ENCODE data around the gene GASK1B.

Gene GASK1B

GRCh38 chr4:158201876-158202275 is 29.1 kb upstream of the GASK1B start:
- Histone ChIP-seq H3K27me3 (ENCODE audit: insufficient read depth, low read length) (no peaks in the 10 kb centered on the region), H3K4me3 (ENCODE audit: low read length) (no peak overlapping the region), H3K27ac (ENCODE audit: low read length) (no peak overlapping the region), H3K9me3 (ENCODE audit: insufficient read depth, low read depth, low read length) (no peaks in the 10 kb centered on the region), H3K9ac (ENCODE audit: low read depth, low read length) (no peak overlapping the region), H3K36me3 (ENCODE audit: insufficient read depth, low read depth, low read length) (no peaks in the 10 kb centered on the region), H3K4me1 (ENCODE audit: insufficient read depth, low read length) (no peaks in the 10 kb centered on the region)

DNA sequence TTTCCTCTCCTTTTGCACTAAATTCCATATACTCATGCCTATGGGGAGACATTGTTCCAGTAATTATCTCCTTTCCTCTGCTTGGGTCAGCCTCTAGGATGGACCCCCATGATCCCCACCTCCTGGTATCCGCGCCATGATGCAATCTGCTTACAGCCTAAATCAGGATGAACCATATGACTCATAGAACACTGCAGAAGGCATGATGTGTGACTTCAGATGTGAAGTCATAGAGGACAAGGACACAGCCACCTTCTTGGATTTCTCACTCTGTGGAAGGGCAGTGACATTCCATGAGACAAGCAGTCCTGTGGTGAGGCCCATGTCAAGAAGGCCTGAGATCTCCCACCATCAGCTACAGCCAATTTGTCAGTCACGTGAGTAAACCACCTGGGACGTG is 28.5 kb upstream of the GASK1B start:
- no peaks in the 10 kb centered on the region for H3K36me3 ChIP-seq (ENCODE audit: insufficient read depth, low read depth, low read length)
- H3K9me3 ChIP-seq (ENCODE audit: insufficient read depth, low read depth, low read length) = no peaks in the 10 kb centered on the region
- H3K4me1 ChIP-seq (ENCODE audit: insufficient read depth, low read length) = no peaks in the 10 kb centered on the region
- no peak overlapping the region for H3K27ac ChIP-seq (ENCODE audit: low read length)
- H3K4me3 ChIP-seq (ENCODE audit: low read length) = no peak overlapping the region
- no peak overlapping the region for H3K9ac ChIP-seq (ENCODE audit: low read depth, low read length)
- no peaks in the 10 kb centered on the region for H3K27me3 ChIP-seq (ENCODE audit: insufficient read depth, low read length)

GRCh38 chr4:158200214-158200613 is 27.4 kb upstream of the GASK1B start:
- Histone ChIP-seq H3K4me3 (ENCODE audit: low read length) (no peak overlapping the region), H3K36me3 (ENCODE audit: insufficient read depth, low read depth, low read length) (no peaks in the 10 kb centered on the region), H3K9ac (ENCODE audit: low read depth, low read length) (no peak overlapping the region), H3K4me1 (ENCODE audit: insufficient read depth, low read length) (no peaks in the 10 kb centered on the region), H3K27me3 (ENCODE audit: insufficient read depth, low read length) (no peaks in the 10 kb centered on the region), H3K9me3 (ENCODE audit: insufficient read depth, low read depth, low read length) (no peaks in the 10 kb centered on the region), H3K27ac (ENCODE audit: low read length) (no peak overlapping the region)

DNA sequence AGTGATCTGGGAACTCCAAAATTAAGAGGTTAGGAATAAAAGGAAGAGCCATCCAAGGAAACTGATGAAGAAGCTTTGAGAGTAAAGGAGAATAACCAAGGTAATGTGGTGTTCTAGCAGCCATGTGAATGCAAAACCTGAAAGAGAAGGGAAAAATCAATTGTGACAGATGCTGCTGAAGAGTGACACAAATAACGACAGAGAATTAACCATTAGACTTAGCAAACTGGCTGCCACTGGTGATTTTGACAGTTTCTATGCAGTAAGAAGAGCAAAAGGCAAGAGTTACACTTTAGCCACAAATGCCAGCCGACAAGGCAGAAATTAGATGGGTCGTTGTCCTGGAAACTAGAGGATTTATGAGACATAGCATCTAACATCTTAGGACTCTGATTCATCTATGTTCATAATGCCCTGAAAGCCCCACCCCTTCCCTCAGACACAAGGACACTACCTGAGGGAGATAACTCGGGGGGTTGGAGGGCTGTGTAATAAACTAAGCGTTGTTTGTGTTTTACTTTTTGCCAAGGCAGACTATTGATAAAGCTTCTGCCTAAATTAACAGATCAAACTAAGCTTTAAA is 24.5 kb upstream of the GASK1B start:
- no peak overlapping the region for H3K4me3 ChIP-seq (ENCODE audit: low read length)
- H3K9ac ChIP-seq (ENCODE audit: low read depth, low read length) = no peak overlapping the region
- H3K36me3 ChIP-seq (ENCODE audit: insufficient read depth, low read depth, low read length) = no peaks in the 10 kb centered on the region
- H3K4me1 ChIP-seq (ENCODE audit: insufficient read depth, low read length) = no peaks in the 10 kb centered on the region
- H3K27me3 ChIP-seq (ENCODE audit: insufficient read depth, low read length) = no peaks in the 10 kb centered on the region
- no peak overlapping the region for H3K27ac ChIP-seq (ENCODE audit: low read length)
- no peaks in the 10 kb centered on the region for H3K9me3 ChIP-seq (ENCODE audit: insufficient read depth, low read depth, low read length)

GRCh38 chr4:158195297-158195696 is 22.5 kb upstream of the GASK1B start:
- no peak overlapping the region for H3K9ac ChIP-seq (ENCODE audit: low read depth, low read length)
- H3K36me3 ChIP-seq (ENCODE audit: insufficient read depth, low read depth, low read length) = no peaks in the 10 kb centered on the region
- H3K27me3 ChIP-seq (ENCODE audit: insufficient read depth, low read length) = no peaks in the 10 kb centered on the region
- H3K27ac ChIP-seq (ENCODE audit: low read length) = no peak overlapping the region
- H3K4me1 ChIP-seq (ENCODE audit: insufficient read depth, low read length) = no peaks in the 10 kb centered on the region
- H3K9me3 ChIP-seq (ENCODE audit: insufficient read depth, low read depth, low read length) = no peaks in the 10 kb centered on the region
- H3K4me3 ChIP-seq (ENCODE audit: low read length) = no peak overlapping the region

DNA sequence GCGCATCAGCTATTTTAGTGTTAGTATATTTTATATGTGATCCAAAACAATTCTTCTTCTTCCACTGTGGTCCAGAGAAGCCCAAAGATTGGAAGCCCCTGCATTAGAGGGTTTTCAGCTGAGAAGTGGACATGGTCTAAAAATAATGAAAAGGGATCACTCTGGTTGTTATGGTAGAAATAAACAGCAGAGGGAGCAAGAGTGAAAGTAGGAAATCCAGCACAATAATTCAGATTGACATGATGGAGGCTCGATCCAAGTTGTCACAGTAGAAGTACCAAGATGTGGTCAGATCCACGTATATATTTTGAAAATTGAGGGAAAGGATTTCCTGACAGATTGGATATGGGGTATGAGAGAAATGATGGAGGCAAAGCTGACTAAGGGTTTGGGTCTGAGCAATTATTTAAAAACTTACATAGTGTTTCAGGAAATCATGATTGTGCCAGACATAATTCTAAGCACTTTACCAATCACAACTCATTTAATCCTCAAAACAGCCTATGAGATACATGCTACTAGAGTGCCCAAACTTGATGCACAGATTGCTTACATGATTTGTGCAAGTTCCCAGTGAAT is 20.4 kb upstream of the GASK1B start:
- Histone ChIP-seq H3K4me1 (ENCODE audit: insufficient read depth, low read length) (no peaks in the 10 kb centered on the region), H3K27ac (ENCODE audit: low read length) (no peak overlapping the region), H3K4me3 (ENCODE audit: low read length) (no peak overlapping the region), H3K27me3 (ENCODE audit: insufficient read depth, low read length) (no peaks in the 10 kb centered on the region), H3K9me3 (ENCODE audit: insufficient read depth, low read depth, low read length) (no peaks in the 10 kb centered on the region), H3K9ac (ENCODE audit: low read depth, low read length) (no peak overlapping the region), H3K36me3 (ENCODE audit: insufficient read depth, low read depth, low read length) (no peaks in the 10 kb centered on the region)

DNA sequence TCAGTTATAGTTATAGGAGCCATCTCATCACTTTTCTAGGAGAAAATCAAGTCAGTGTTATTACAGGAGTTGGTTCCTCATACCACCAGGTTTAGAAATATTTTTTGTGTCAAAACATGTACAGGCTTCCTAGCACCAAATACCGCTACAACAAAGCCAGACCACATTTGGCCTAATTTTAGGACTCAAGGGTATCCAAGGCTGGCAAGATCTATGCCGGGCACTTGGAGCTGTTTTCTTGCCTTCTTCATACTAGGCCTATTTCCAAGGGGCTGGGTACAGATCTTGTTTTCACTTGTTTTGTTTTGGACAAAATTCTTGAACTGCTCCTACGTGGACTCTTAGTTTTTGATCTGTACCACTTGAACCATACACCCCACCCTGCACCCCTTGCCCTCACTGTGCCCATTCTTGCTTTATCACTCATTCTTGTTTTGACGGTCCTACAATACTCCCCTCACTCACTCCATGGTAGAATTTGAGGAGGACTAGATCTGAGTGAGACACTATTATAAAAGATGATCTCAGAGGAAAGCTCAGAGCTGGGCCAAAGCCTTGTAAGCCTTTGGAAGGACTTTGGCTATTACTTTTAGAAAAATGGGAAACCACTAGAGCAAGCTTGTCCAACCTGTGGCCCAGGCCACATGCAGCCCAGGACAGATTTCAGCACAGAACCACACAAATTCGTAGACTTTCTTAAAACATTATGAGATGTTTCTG is 19.8 kb upstream of the GASK1B start:
- H3K4me3 ChIP-seq (ENCODE audit: low read length) = no peak overlapping the region
- H3K9me3 ChIP-seq (ENCODE audit: insufficient read depth, low read depth, low read length) = no peaks in the 10 kb centered on the region
- no peak overlapping the region for H3K27ac ChIP-seq (ENCODE audit: low read length)
- H3K27me3 ChIP-seq (ENCODE audit: insufficient read depth, low read length) = no peaks in the 10 kb centered on the region
- no peaks in the 10 kb centered on the region for H3K36me3 ChIP-seq (ENCODE audit: insufficient read depth, low read depth, low read length)
- H3K9ac ChIP-seq (ENCODE audit: low read depth, low read length) = no peak overlapping the region
- H3K4me1 ChIP-seq (ENCODE audit: insufficient read depth, low read length) = no peaks in the 10 kb centered on the region

DNA sequence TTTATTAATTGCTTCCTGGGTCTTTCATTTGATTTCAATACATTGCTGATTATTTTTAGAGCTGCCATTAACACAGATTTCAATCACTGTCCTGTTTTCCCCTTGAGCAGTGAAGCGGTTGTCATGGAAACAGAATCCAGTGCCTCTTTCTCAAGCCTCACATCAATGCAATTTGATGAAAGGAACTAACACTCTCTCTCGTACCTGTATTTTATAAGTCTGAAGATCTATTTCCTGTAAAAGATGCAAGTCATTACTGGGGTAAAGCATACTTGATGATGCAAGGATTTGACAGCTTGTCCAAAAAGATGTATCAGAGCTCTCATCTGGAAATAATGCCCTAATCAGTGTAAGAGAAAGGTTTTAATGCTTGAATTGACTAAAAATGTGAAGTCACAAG is 17.9 kb upstream of the GASK1B start:
- H3K9ac ChIP-seq (ENCODE audit: low read depth, low read length) = no peak overlapping the region
- no peak overlapping the region for H3K27ac ChIP-seq (ENCODE audit: low read length)
- no peaks in the 10 kb centered on the region for H3K9me3 ChIP-seq (ENCODE audit: insufficient read depth, low read depth, low read length)
- H3K4me3 ChIP-seq (ENCODE audit: low read length) = no peak overlapping the region
- H3K4me1 ChIP-seq (ENCODE audit: insufficient read depth, low read length) = no peaks in the 10 kb centered on the region
- H3K36me3 ChIP-seq (ENCODE audit: insufficient read depth, low read depth, low read length) = no peaks in the 10 kb centered on the region
- no peaks in the 10 kb centered on the region for H3K27me3 ChIP-seq (ENCODE audit: insufficient read depth, low read length)

- Histone ChIP-seq H3K4me3 (ENCODE audit: low read length) (no peak overlapping the region), H3K9ac (ENCODE audit: low read depth, low read length) (no peak overlapping the region), H3K4me1 (ENCODE audit: insufficient read depth, low read length) (no peaks in the 10 kb centered on the region), H3K27ac (ENCODE audit: low read length) (no peak overlapping the region), H3K36me3 (ENCODE audit: insufficient read depth, low read depth, low read length) (no peaks in the 10 kb centered on the region), H3K9me3 (ENCODE audit: insufficient read depth, low read depth, low read length) (no peaks in the 10 kb centered on the region), H3K27me3 (ENCODE audit: insufficient read depth, low read length) (no peaks in the 10 kb centered on the region)
Measured at GRCh38 chr4:158189422-158189821, 16.6 kb upstream of the GASK1B start.

DNA sequence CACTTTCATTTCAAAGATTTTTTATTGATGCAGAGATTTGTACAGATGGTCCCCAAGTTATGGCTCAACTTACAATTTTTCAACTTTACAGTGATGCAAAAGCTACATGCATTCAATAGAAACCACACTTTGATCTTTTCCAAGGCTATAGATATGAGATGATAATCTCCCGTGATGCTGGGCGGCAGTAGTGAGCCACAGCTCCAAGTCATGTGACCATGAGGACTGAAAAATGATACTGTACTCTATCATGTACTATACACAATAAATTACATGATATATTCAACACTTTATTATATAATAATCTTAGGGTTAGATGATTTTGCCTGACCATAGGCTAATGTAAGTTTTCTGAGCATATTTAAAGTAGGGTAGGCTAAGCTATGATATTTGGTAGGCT is 14.0 kb upstream of the GASK1B start:
- H3K27ac ChIP-seq (ENCODE audit: low read length) = no peak overlapping the region
- no peak overlapping the region for H3K9ac ChIP-seq (ENCODE audit: low read depth, low read length)
- H3K27me3 ChIP-seq (ENCODE audit: insufficient read depth, low read length) = no peaks in the 10 kb centered on the region
- H3K36me3 ChIP-seq (ENCODE audit: insufficient read depth, low read depth, low read length) = no peaks in the 10 kb centered on the region
- H3K9me3 ChIP-seq (ENCODE audit: insufficient read depth, low read depth, low read length) = no peaks in the 10 kb centered on the region
- no peak overlapping the region for H3K4me3 ChIP-seq (ENCODE audit: low read length)
- no peaks in the 10 kb centered on the region for H3K4me1 ChIP-seq (ENCODE audit: insufficient read depth, low read length)

DNA sequence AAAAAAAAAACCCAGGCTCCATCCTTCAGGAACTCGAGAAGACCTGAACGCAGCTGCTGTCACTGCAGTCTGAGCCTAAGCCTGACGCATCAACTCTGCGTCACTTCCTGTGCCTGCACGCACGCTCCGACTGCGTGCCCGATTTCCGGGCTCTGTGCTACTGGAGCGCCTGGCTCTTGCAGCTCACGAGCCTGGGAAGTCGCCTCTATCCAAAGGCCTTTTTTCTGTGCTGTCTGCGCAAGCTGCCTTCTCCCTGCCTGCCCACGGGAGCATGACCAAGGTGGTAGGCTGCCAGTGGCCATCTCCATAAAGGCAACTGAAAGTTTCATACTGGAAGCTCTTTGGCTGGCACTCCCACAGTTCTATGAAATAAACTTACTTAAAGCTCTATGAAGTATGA is 9.9 kb upstream of the GASK1B start:
- Histone ChIP-seq H3K27me3 (ENCODE audit: insufficient read depth, low read length) (no peaks in the 10 kb centered on the region), H3K27ac (ENCODE audit: low read length) (no peak overlapping the region), H3K4me3 (ENCODE audit: low read length) (no peak overlapping the region), H3K36me3 (ENCODE audit: insufficient read depth, low read depth, low read length) (no peaks in the 10 kb centered on the region), H3K9ac (ENCODE audit: low read depth, low read length) (no peak overlapping the region), H3K9me3 (ENCODE audit: insufficient read depth, low read depth, low read length) (no peaks in the 10 kb centered on the region), H3K4me1 (ENCODE audit: insufficient read depth, low read length) (no peaks in the 10 kb centered on the region)

DNA sequence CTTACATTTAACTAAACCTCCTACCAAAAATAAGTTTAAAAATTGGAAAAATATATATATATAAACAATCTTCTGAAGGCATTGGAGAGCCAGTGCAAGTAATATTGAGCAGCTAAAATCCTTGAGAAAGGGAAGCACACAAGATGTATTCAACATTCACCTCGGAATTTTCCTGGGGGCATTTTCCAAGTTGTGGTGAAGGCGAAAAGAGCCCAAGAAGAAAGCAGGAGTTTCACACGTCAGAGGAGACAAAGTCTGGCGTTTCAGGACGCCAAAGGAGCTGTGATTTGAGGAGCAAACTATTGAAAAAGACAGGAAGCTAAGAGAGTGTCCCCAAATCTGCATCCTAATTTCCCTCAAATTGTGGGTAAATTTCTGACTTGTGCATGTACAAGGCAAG is 9.1 kb upstream of the GASK1B start:
- no peak overlapping the region for H3K27ac ChIP-seq (ENCODE audit: low read length)

More for the DNA sequence above, 9.1 kb upstream of the GASK1B start:
- no peak overlapping the region for H3K9ac ChIP-seq (ENCODE audit: low read depth, low read length)
- no peak overlapping the region for H3K4me3 ChIP-seq (ENCODE audit: low read length)
- no peaks in the 10 kb centered on the region for H3K36me3 ChIP-seq (ENCODE audit: insufficient read depth, low read depth, low read length)
- H3K27me3 ChIP-seq (ENCODE audit: insufficient read depth, low read length) = no peaks in the 10 kb centered on the region
- H3K9me3 ChIP-seq (ENCODE audit: insufficient read depth, low read depth, low read length) = no peaks in the 10 kb centered on the region
- H3K4me1 ChIP-seq (ENCODE audit: insufficient read depth, low read length) = no peaks in the 10 kb centered on the region

Data from iPS-20b (cell line).